HG02884 (cell line): Measurements from ENCODE around the gene TRAIP.

Experiments used
- ATAC-seq: cut with Tn5 transposase; IDR thresholded peaks from one replicate; pipeline ENCODE4 v1.9.1; 2021; ENCODE audit warnings: mild to moderate bottlenecking, moderate library complexity; ENCODE audit not compliant: unreplicated experiment

Gene TRAIP

GRCh38 chr3:49876567-49876966, 20.2 kb upstream of the TRAIP start:
- no peak for ATAC-seq

- no peak for ATAC-seq
Measured at GRCh38 chr3:49873623-49874022, 17.3 kb upstream of the TRAIP start.

GRCh38 chr3:49872801-49873281, 16.5 kb upstream of the TRAIP start:
- ATAC-seq, result no peak

GRCh38 chr3:49871531-49872153, 15.3 kb upstream of the TRAIP start:
- ATAC-seq, result no peak

- ATAC-seq, result no peak
Measured at GRCh38 chr3:49869525-49870126, 13.3 kb upstream of the TRAIP start, which contains the start of gene CAMKV. Gene CAMKV (minus strand): TSS chr3:49869906. CDS start chr3:49862388, 7,518 bp downstream.

- ATAC-seq, result no peak
Measured at GRCh38 chr3:49868862-49869466, 12.6 kb upstream of the TRAIP start.

- ATAC-seq, result no peak
Measured at GRCh38 chr3:49867871-49868321, 11.5 kb upstream of the TRAIP start.

- ATAC-seq, result no peak
Measured at GRCh38 chr3:49867400-49867799, 11.0 kb upstream of the TRAIP start.

GRCh38 chr3:49865198-49865784, 8.9 kb upstream of the TRAIP start:
- ATAC-seq, result no peak

- no peak for ATAC-seq
Measured at GRCh38 chr3:49864505-49864904, 8.1 kb upstream of the TRAIP start.

GRCh38 chr3:49859576-49860305, 3.4 kb upstream of the TRAIP start:
- ATAC-seq, result no peak

GRCh38 chr3:49855662-49856061, 702 bp downstream of the TRAIP start:
- no peak for ATAC-seq

GRCh38 chr3:49845694-49846093, 10.7 kb downstream of the TRAIP start:
- no peak for ATAC-seq

GRCh38 chr3:49844464-49845183, 11.7 kb downstream of the TRAIP start:
- ATAC-seq, result no peak

GRCh38 chr3:49842843-49843517, 13.4 kb downstream of the TRAIP start:
- no peak for ATAC-seq

- ATAC-seq, result no peak
Measured at GRCh38 chr3:49841806-49842205, 14.6 kb downstream of the TRAIP start.

GRCh38 chr3:49841126-49841696, 15.2 kb downstream of the TRAIP start:
- no peak for ATAC-seq

- ATAC-seq, result no peak
Measured at GRCh38 chr3:49840388-49840787, 16.0 kb downstream of the TRAIP start.

GRCh38 chr3:49839193-49839809, 17.1 kb downstream of the TRAIP start:
- ATAC-seq, result no peak
